Measurements from ENCODE around the gene LRBA. TPM values are rescaled to one million over a fixed set of nuclear protein-coding genes. Genes with fewer than 3 reads are reported as not detected.

The LRBA gene
- total and polyA plus RNA-seq, 4 donors, result 11.8 to 149 (median 34.2) TPM

DNA sequence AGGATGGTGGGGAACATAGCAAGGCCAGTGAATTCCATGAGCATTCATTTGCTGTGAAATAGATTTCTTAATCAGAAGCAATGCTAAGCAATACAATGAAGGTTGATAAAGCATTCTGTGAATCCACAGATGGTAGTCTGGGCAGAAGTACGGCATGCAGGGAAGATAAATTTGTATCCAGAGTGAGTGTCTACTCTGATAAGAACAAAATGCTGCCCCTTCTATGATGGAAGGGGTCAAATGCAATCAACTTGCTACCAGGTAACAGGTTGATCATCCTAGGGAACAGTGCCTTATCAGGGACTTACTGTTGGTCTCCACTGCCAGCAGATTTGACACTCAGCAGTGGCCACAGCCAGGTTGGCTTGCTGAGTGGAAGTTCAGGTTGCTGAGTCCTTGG lies 243.7 kb downstream of the LRBA start:
- H3K4me3 ChIP-seq, result no peak overlapping the region
- TF ChIP-seq, protein P1, sequence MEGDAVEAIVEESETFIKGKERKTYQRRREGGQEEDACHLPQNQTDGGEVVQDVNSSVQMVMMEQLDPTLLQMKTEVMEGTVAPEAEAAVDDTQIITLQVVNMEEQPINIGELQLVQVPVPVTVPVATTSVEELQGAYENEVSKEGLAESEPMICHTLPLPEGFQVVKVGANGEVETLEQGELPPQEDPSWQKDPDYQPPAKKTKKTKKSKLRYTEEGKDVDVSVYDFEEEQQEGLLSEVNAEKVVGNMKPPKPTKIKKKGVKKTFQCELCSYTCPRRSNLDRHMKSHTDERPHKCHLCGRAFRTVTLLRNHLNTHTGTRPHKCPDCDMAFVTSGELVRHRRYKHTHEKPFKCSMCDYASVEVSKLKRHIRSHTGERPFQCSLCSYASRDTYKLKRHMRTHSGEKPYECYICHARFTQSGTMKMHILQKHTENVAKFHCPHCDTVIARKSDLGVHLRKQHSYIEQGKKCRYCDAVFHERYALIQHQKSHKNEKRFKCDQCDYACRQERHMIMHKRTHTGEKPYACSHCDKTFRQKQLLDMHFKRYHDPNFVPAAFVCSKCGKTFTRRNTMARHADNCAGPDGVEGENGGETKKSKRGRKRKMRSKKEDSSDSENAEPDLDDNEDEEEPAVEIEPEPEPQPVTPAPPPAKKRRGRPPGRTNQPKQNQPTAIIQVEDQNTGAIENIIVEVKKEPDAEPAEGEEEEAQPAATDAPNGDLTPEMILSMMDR (IDR thresholded peaks at IDR 0.05; ENCODE audit: control extremely low read depth, extremely low read depth), result no peak
- no peak overlapping the region for H3K27ac ChIP-seq (ENCODE audit: low read depth in 1 of 2, low read length in 1 of 2)
- no peaks in the 10 kb centered on the region for H3K9me3 ChIP-seq (ENCODE audit: control insufficient read depth in 4 of 4, insufficient read depth in 3 of 4, low read length in 3 of 4)
- ATAC-seq (ENCODE audit: insufficient read depth, low FRiP score) (no peak), DNase-seq (no peak)
- 99 to 100% methylated on average over 1 of the region's 1 CpG for WGBS, 2 donors
- H3K27me3 ChIP-seq (ENCODE audit: control insufficient read depth in 3 of 3, insufficient read depth in 3 of 3, low read length in 2 of 3), result no peaks in the 10 kb centered on the region
- H3K9ac ChIP-seq (ENCODE audit: insufficient read depth in 1 of 2, low read length in 2 of 2), result no peak overlapping the region
- H3K36me3 ChIP-seq (ENCODE audit: control insufficient read depth in 4 of 4, insufficient read depth in 4 of 4, low read length in 4 of 4), result peaks cover 0 to 3% (median 0%) of the 10 kb centered on the region in 4 donors
- peaks cover 0 to 5% (median 0%) of the 10 kb centered on the region in 5 donors for H3K4me1 ChIP-seq (ENCODE audit: control insufficient read depth in 5 of 5, insufficient read depth in 5 of 5, low read length in 5 of 5)

GRCh38 chr4:150769845-150770244 lies 245.2 kb downstream of the LRBA start:
- Histone ChIP-seq H3K4me3 (no peak overlapping the region), H3K27ac (ENCODE audit: low read depth in 1 of 2, low read length in 1 of 2) (no peak overlapping the region), H3K9ac (ENCODE audit: insufficient read depth in 1 of 2, low read length in 2 of 2) (no peak overlapping the region), H3K36me3 (ENCODE audit: control insufficient read depth in 4 of 4, insufficient read depth in 4 of 4, low read length in 4 of 4) (peaks cover 0 to 3% (median 0%) of the 10 kb centered on the region in 4 donors), H3K27me3 (ENCODE audit: control insufficient read depth in 3 of 3, insufficient read depth in 3 of 3, low read length in 2 of 3) (no peaks in the 10 kb centered on the region), H3K4me1 (ENCODE audit: control insufficient read depth in 5 of 5, insufficient read depth in 5 of 5, low read length in 5 of 5) (peaks cover 0 to 5% (median 0%) of the 10 kb centered on the region in 5 donors), H3K9me3 (ENCODE audit: control insufficient read depth in 4 of 4, insufficient read depth in 3 of 4, low read length in 3 of 4) (no peaks in the 10 kb centered on the region)
- ATAC-seq (ENCODE audit: insufficient read depth, low FRiP score) (no peak), DNase-seq (no peak)
- 73 to 84% methylated on average over 4 of the region's 4 CpGs for WGBS, 2 donors
- TF ChIP-seq, protein P1 (IDR thresholded peaks at IDR 0.05; ENCODE audit: control extremely low read depth, extremely low read depth), result no peak

- ATAC-seq (ENCODE audit: insufficient read depth, low FRiP score) (no peak), DNase-seq (no peak)
- H3K27ac ChIP-seq (ENCODE audit: low read depth in 1 of 2, low read length in 1 of 2), result no peak overlapping the region
- H3K9ac ChIP-seq (ENCODE audit: insufficient read depth in 1 of 2, low read length in 2 of 2), result no peak overlapping the region
- H3K36me3 ChIP-seq (ENCODE audit: control insufficient read depth in 4 of 4, insufficient read depth in 4 of 4, low read length in 4 of 4), result peaks cover 0 to 3% (median 0%) of the 10 kb centered on the region in 4 donors
- H3K4me3 ChIP-seq, result no peak overlapping the region
- no peaks in the 10 kb centered on the region for H3K9me3 ChIP-seq (ENCODE audit: control insufficient read depth in 4 of 4, insufficient read depth in 3 of 4, low read length in 3 of 4)
- H3K27me3 ChIP-seq (ENCODE audit: control insufficient read depth in 3 of 3, insufficient read depth in 3 of 3, low read length in 2 of 3), result no peaks in the 10 kb centered on the region
- TF ChIP-seq, protein P1 (IDR thresholded peaks at IDR 0.05; ENCODE audit: control extremely low read depth, extremely low read depth), result no peak
- H3K4me1 ChIP-seq (ENCODE audit: control insufficient read depth in 5 of 5, insufficient read depth in 5 of 5, low read length in 5 of 5), result peaks cover 0 to 2% (median 0%) of the 10 kb centered on the region in 5 donors
- 93 to 95% methylated on average over 2 of the region's 2 CpGs for WGBS, 2 donors
Measured at GRCh38 chr4:150769248-150769647, 245.8 kb downstream of the LRBA start.

GRCh38 chr4:150768497-150768896 lies 246.6 kb downstream of the LRBA start:
- Histone ChIP-seq H3K36me3 (ENCODE audit: control insufficient read depth in 4 of 4, insufficient read depth in 4 of 4, low read length in 4 of 4) (peaks cover 0 to 3% (median 0%) of the 10 kb centered on the region in 4 donors), H3K4me1 (ENCODE audit: control insufficient read depth in 5 of 5, insufficient read depth in 5 of 5, low read length in 5 of 5) (no peaks in the 10 kb centered on the region), H3K9ac (ENCODE audit: insufficient read depth in 1 of 2, low read length in 2 of 2) (no peak overlapping the region), H3K27ac (ENCODE audit: low read depth in 1 of 2, low read length in 1 of 2) (no peak overlapping the region), H3K27me3 (ENCODE audit: control insufficient read depth in 3 of 3, insufficient read depth in 3 of 3, low read length in 2 of 3) (no peaks in the 10 kb centered on the region), H3K4me3 (no peak overlapping the region), H3K9me3 (ENCODE audit: control insufficient read depth in 4 of 4, insufficient read depth in 3 of 4, low read length in 3 of 4) (no peaks in the 10 kb centered on the region)
- DNase-seq (no peak), ATAC-seq (ENCODE audit: insufficient read depth, low FRiP score) (no peak)
- TF ChIP-seq, protein P1 (IDR thresholded peaks at IDR 0.05; ENCODE audit: control extremely low read depth, extremely low read depth), result no peak
- WGBS, 2 donors, result 91 to 92% methylated on average over 1 of the region's 1 CpG
